ENCODE measurements around the gene ALPG. TPM values are rescaled to one million over a fixed set of nuclear protein-coding genes. Genes with fewer than 3 reads are reported as not detected.
"Not testable (repeated sequence)": the region's sequence is repeated elsewhere in the genome, so short reads cannot be mapped to it uniquely, and the experiment has no call there.

Gene ALPG
- total RNA-seq, 2 donors from 2014 or later = not detected

DNA sequence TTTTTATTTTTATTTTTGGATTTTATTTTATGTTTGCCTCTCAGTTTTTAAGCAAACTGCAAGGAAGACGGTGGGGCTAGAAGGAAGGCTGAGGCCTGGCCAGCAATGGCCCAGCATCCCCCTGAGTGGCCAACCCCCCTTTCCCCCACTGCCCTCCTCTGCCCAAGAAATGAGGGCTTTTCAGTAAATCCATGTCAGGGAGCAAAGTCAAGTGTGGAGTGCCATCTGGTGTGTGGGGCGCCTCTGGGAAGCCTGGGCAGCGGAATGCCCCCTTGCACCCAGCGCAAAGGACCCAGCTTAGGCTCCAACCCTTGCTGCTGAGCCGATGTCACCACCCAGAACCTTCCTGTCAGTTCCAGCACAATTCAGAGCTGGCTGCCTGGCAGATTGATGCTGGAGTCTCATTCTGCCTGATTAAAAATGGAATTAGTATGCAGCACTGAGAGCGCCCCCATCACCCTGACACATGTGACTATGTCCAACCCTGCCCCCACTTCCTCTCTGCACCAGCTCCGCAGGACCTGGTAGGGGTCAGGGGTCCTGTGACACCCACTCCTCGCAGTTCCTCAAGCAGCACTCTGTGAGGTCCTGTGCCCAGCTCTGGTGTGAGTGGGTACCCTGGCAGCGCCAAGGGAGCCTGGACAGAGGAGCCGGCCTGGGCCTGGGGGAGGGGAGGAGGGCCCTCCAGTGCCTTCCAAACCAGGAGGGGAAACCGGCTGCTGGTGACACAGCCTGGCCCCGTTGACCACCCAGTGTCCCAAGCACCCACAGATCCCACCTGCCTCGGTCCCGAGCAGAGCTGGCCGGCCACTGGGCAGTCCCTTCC, 37.3 kb upstream of the ALPG start:
- ATAC-seq (replicated peaks in 1 of 2) (no peak), DNase-seq (no peak)
- H3K4me1 Mint-ChIP-seq (ENCODE audit: low read depth) = peaks cover 1% of the 10 kb centered on the region
- no peaks in the 10 kb centered on the region for H3K36me3 Mint-ChIP-seq (ENCODE audit: insufficient read depth in 2 of 2)
- H3K4me3 Mint-ChIP-seq = no peak overlapping the region
- H3K27me3 Mint-ChIP-seq (ENCODE audit: low read depth) = no peaks in the 10 kb centered on the region
- H3K27ac Mint-ChIP-seq = no peak overlapping the region
- H3K9me3 Mint-ChIP-seq = no peaks in the 10 kb centered on the region

DNA sequence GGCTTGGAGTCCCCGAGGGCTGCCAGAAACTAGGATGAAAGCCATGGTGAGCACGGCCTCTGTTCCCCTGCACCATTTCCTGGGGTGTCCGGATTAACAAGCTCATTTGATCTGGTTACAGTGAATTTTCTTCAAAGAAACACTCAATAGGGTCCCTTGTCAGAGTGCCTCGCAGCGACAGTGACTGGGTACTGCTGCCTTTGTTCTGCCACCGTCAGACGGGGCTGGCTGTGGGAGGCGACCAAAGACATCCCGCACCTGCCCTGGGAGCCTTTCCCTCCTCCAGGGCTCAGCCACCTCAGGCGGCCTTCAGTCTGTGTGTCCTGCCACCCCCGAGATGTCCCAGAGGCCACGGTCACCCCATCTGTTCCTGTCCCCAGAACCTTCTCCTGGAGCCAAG, 36.6 kb upstream of the ALPG start:
- not testable (repeated sequence) for DNase-seq; ATAC-seq (replicated peaks in 1 of 2); H3K36me3 Mint-ChIP-seq (ENCODE audit: insufficient read depth in 2 of 2); H3K4me3 Mint-ChIP-seq; H3K27me3 Mint-ChIP-seq (ENCODE audit: low read depth); H3K9me3 Mint-ChIP-seq; H3K4me1 Mint-ChIP-seq (ENCODE audit: low read depth); H3K27ac Mint-ChIP-seq

DNA sequence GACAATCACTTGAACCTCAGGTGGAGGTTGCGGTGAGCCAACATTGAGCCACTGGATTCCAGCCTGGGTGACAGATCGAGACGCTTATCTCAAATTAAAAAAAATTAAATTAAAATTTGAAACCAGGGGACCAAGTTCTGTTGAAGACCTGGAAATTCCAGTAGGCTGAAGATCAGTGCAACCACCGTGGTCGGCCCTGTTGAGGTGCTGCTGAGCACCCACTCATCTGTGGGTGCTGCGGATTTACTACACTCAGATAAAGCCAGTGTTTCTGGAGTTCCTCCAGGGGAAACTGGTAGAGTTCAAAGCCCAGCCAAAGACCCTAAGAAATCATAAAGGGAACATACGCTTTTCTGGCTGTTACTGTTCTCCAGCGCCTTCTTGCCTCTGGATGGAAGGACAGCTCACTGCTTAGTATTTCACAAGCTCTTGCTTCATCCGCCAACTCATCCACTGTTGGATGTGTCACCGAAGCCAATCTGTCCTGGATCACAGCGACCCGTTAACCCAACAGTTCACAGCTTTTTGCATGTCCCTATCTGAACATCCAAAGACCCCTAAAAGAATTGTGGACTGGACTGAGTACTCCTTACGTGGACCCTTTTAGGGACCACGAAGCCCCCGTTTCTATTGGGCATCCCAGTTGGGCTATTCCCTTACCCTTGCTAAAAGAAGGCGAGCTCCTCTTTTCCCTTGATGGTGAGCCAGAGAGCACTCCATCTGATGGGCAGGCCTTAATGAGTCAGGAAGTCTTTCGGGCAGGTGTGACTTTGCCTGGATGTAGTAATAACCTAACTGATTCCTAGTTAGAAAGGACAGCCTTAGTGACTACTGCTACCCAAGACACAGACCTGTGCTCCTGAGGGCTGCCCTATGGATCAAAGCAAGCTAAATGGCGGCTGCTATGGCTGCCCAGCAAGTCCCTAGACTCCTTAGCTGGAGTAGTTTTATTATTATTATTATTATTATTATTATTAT, 34.1 kb upstream of the ALPG start:
- H3K9me3 Mint-ChIP-seq = no peaks in the 10 kb centered on the region
- DNase-seq (no peak), ATAC-seq (replicated peaks in 1 of 2) (no peak)

DNA sequence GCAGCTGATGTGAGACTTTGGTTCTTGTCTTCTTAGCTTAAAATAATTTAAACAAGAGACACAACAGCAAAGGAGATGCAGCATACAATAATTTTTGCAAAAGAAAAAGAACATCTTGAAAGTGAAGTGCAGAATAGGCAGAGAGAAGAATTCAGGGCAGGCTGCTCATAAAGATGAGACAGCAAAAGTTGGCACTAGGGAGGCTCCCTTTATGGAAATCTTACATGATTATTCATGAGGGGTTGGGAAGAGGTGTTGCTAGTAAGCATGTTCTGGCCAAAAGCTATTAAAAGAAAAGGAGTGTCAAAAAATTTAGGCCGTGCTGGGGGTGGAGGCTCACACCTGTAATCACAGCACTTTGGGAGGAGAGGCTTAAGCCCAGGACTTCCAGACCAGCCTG, 32.3 kb upstream of the ALPG start:
- Mint-ChIP-seq H3K4me1 (ENCODE audit: low read depth) (no peaks in the 10 kb centered on the region), H3K9me3 (no peaks in the 10 kb centered on the region), H3K27ac (no peak overlapping the region), H3K36me3 (ENCODE audit: insufficient read depth in 2 of 2) (no peaks in the 10 kb centered on the region), H3K27me3 (ENCODE audit: low read depth) (no peaks in the 10 kb centered on the region), H3K4me3 (no peak overlapping the region)
- DNase-seq = no peak
- ATAC-seq (replicated peaks in 1 of 2) = no peak

More for the DNA sequence above, 34.1 kb upstream of the ALPG start:
- Mint-ChIP-seq H3K4me1 (ENCODE audit: low read depth) (no peaks in the 10 kb centered on the region), H3K27ac (no peak overlapping the region), H3K4me3 (no peak overlapping the region), H3K27me3 (ENCODE audit: low read depth) (no peaks in the 10 kb centered on the region), H3K36me3 (ENCODE audit: insufficient read depth in 2 of 2) (no peaks in the 10 kb centered on the region)

DNA sequence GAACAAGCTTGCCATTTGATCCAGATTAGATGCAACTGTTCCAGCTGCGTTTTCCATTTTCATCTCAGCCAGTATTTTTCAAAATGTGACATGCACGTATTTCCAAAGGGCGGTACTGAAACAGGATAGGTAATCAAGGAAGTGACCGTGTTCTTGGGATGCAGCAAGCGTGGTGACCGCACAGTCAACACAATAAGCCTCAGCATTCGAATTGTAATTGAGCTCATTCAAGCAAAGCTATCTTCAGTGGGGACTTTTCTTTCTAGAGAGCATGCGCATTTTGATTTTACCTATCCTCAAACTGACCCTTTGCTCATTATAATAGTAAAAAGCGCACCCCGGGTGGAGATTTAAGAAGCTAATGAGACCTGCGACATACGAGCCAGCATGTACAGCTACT, 31.5 kb upstream of the ALPG start:
- DNase-seq = no peak
- Mint-ChIP-seq H3K27ac (no peak overlapping the region), H3K4me1 (ENCODE audit: low read depth) (no peaks in the 10 kb centered on the region), H3K9me3 (no peaks in the 10 kb centered on the region), H3K36me3 (ENCODE audit: insufficient read depth in 2 of 2) (no peaks in the 10 kb centered on the region), H3K27me3 (ENCODE audit: low read depth) (no peaks in the 10 kb centered on the region), H3K4me3 (no peak overlapping the region)
- ATAC-seq (replicated peaks in 1 of 2) = no peak

DNA sequence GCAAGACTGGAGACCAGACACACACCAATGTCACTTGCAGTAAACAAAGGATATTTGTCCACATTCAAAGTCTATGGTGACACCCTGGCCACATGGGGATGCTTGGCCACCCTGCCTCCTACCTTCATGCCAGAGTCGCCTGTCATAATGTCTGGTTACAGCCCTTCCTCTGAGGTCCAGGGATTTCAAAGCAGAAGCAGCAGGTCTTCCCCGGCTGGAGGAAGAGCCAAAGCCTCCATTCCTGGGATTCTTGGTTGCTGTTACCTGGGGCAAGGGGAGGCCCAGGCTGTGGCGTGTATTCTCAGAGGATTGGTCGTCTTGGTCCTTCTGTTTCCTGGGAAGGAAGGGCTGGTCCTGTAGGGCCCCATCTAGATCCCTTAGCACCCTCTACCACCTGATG, 30.4 kb upstream of the ALPG start:
- no peak for ATAC-seq (replicated peaks in 1 of 2)
- no peak overlapping the region for H3K4me3 Mint-ChIP-seq

DNA sequence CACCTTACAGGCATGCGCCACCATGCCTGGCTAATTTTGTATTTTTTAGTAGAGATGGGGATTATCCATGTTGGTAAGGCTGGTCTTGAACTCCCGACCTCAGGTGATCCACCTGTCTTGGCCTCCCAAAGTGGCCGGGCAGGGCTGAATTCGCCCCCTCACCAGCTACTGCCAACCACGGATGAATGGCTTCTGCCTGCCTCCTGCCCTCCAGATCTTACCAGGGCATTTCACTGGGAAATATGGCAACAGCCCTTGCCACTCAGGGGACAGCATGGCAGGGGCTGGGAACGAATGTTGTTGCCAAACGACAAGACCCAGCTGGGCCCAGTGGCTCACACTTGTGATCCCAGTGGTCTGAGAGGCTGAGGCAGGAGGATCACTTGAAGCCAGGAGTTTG, 29.9 kb upstream of the ALPG start:
- Mint-ChIP-seq H3K4me3 (no peak overlapping the region), H3K36me3 (ENCODE audit: insufficient read depth in 2 of 2) (no peaks in the 10 kb centered on the region), H3K27ac (no peak overlapping the region), H3K9me3 (no peaks in the 10 kb centered on the region), H3K4me1 (ENCODE audit: low read depth) (no peaks in the 10 kb centered on the region), H3K27me3 (ENCODE audit: low read depth) (no peaks in the 10 kb centered on the region)
- DNase-seq (no peak), ATAC-seq (replicated peaks in 1 of 2) (no peak)

More for the DNA sequence above, 30.4 kb upstream of the ALPG start:
- no peaks in the 10 kb centered on the region for H3K27me3 Mint-ChIP-seq (ENCODE audit: low read depth)
- DNase-seq = no peak
- no peak overlapping the region for H3K27ac Mint-ChIP-seq
- no peaks in the 10 kb centered on the region for H3K36me3 Mint-ChIP-seq (ENCODE audit: insufficient read depth in 2 of 2)
- no peaks in the 10 kb centered on the region for H3K9me3 Mint-ChIP-seq
- H3K4me1 Mint-ChIP-seq (ENCODE audit: low read depth) = no peaks in the 10 kb centered on the region

DNA sequence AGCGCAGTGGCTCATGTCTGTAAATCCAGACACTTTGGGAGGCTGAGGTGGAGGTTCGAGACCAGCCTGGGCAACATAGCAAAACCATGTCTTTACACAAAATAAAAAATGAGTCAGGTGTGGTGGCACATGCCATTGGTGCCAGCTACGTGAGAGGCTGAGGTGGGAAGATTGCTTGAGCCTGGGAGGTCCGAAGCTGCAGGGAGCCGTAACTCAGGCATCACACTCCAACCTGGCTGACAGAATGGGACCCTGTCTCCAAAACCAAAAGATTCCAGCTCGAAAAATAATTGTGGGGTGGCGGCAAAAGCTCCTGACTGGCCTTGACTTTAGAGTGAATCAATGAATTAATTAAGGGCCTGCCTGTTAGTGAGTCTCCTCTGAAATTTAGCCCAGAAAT, 29.3 kb upstream of the ALPG start:
- H3K4me3 Mint-ChIP-seq = no peak overlapping the region
- H3K4me1 Mint-ChIP-seq (ENCODE audit: low read depth) = no peaks in the 10 kb centered on the region
- ATAC-seq (replicated peaks in 1 of 2) (no peak), DNase-seq (no peak)
- no peak overlapping the region for H3K27ac Mint-ChIP-seq
- H3K27me3 Mint-ChIP-seq (ENCODE audit: low read depth) = no peaks in the 10 kb centered on the region
- no peaks in the 10 kb centered on the region for H3K36me3 Mint-ChIP-seq (ENCODE audit: insufficient read depth in 2 of 2)
- H3K9me3 Mint-ChIP-seq = no peaks in the 10 kb centered on the region

DNA sequence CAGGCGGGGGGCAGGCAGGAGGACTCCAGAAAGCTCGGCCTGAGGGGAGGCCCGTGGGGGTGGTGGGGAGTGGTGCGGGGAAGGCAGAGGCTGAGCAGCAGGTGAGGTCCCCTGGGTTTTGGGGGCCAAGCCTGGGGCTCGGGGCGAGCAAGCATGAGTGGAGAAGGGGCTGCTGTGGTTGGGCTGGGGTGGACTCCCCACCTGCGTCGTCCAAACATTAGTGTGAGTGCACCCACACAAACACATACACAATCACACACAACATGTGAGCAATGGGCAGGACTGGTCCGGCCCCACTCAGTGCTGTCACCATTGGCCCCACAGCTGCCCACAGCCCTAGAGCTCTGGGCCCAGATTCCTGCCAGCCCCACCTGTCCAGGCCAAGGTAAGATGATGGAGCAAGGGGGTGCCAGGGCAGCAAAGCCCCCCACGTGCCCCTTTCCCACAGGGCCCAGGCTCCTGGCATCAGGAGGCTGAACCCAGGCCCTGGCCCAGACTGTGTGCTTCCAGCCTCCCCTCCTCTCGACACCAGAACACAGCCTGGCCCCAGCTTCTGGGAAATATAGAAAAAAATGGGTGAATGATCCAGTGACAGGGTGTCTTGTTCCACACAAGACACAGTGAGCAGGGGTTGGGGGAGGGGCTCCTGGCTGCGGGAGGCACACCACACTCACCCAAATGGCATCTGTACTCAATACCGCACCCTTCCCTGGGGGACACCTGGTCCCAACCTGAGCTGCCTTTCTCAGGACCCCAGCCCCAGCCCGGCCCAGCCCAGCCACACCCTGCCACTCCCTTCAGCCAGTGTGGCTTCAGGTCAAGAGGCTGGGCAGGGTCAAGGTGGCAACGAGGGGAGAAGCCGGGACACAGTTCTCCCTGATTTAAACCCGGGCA, 28.6 kb upstream of the ALPG start:
- no peak for ATAC-seq (replicated peaks in 1 of 2)
- Mint-ChIP-seq H3K27me3 (ENCODE audit: low read depth) (no peaks in the 10 kb centered on the region), H3K4me1 (ENCODE audit: low read depth) (no peaks in the 10 kb centered on the region), H3K27ac (no peak overlapping the region), H3K36me3 (ENCODE audit: insufficient read depth in 2 of 2) (no peaks in the 10 kb centered on the region), H3K4me3 (no peak overlapping the region), H3K9me3 (no peaks in the 10 kb centered on the region)
- DNase-seq = no peak

DNA sequence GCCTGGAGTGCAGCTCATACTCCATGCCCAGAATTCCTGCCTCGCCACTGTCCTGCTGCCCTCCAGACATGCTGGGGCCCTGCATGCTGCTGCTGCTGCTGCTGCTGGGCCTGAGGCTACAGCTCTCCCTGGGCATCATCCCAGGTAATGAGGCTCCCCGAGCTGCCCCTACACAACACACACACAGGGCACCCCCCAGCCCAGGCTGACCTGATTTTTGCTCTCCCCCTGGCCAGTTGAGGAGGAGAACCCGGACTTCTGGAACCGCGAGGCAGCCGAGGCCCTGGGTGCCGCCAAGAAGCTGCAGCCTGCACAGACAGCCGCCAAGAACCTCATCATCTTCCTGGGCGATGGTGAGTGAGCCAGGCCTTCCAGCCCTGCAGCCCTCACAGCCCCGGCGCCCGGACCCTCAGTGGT, 27.9 kb upstream of the ALPG start, which contains the start of gene ALPP:
ALPP (plus strand) TSS at position 17 of the 417 bp plus-strand sequence; CDS start at position 69, 52 bp downstream.
- not testable (repeated sequence) for H3K27ac Mint-ChIP-seq; H3K9me3 Mint-ChIP-seq; H3K27me3 Mint-ChIP-seq (ENCODE audit: low read depth)

DNA sequence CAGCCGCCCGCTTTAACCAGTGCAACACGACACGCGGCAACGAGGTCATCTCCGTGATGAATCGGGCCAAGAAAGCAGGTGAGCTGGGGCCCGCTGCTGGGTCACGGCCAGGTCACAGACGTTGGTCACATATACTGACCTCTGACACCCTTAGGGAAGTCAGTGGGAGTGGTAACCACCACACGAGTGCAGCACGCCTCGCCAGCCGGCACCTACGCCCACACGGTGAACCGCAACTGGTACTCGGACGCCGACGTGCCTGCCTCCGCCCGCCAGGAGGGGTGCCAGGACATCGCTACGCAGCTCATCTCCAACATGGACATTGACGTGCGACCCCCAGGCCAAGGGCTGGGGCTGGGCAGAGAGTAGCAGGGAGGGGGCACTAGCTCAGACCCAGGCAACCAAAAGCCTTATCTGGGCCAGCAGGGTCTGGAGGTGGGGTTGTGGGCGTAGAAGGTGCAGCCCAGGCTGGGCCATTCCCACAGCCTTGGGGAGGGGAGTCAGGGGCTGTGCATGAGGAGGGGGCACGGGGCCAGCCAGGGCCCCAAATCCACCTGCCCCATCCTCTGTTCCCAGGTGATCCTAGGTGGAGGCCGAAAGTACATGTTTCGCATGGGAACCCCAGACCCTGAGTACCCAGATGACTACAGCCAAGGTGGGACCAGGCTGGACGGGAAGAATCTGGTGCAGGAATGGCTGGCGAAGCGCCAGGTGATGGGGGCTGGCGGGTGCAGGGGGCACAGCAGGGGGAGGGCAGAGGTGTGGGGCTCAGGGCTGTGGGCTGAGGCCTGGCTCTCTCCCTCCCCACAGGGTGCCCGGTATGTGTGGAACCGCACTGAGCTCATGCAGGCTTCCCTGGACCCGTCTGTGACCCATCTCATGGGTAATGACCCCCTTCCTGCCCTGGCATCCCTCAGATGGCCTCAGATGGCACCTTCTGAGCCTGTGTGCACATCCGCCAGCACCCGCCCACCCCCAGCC, 26.7 kb upstream of the ALPG start:
- not testable (repeated sequence) for ATAC-seq (replicated peaks in 1 of 2); H3K27me3 Mint-ChIP-seq (ENCODE audit: low read depth); DNase-seq; H3K4me3 Mint-ChIP-seq; H3K9me3 Mint-ChIP-seq; H3K36me3 Mint-ChIP-seq (ENCODE audit: insufficient read depth in 2 of 2); H3K27ac Mint-ChIP-seq; H3K4me1 Mint-ChIP-seq (ENCODE audit: low read depth)

More for the DNA sequence above, 27.9 kb upstream of the ALPG start, which contains the start of gene ALPP:
- DNase-seq; H3K4me3 Mint-ChIP-seq; ATAC-seq (replicated peaks in 1 of 2); H3K4me1 Mint-ChIP-seq (ENCODE audit: low read depth); H3K36me3 Mint-ChIP-seq (ENCODE audit: insufficient read depth in 2 of 2): not testable (repeated sequence)
